GM18909 (cell line): Measurements from ENCODE around the gene MUC22.
"Not testable (repeated sequence)": the region's sequence is repeated elsewhere in the genome, so short reads cannot be mapped to it uniquely, and the experiment has no call there.

Experiments used
- ATAC-seq: cut with Tn5 transposase; IDR thresholded peaks from one replicate; pipeline ENCODE4 v1.9.1; 2021; ENCODE audit warnings: mild to moderate bottlenecking; ENCODE audit not compliant: unreplicated experiment, poor library complexity

The MUC22 gene

DNA sequence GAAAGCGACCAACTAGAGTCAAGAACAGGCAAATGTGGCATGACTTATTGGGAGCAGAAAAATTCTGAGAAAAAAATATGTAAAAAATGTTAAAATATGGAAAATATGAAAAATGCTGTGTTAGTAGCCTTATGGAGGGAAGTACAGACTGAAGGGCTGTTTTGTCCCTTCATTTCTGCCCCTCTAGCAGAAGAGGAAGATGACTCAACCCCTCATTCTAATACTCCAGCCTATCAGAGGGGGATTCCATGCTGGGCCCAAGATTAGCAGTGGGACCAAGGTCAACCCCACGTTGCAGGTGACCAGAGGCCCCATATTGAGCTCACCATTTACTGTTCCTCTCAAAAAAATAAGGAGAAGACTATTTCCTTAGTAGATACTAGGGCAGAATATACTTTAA is 18.4 kb upstream of the MUC22 start:
- no peak for ATAC-seq

DNA sequence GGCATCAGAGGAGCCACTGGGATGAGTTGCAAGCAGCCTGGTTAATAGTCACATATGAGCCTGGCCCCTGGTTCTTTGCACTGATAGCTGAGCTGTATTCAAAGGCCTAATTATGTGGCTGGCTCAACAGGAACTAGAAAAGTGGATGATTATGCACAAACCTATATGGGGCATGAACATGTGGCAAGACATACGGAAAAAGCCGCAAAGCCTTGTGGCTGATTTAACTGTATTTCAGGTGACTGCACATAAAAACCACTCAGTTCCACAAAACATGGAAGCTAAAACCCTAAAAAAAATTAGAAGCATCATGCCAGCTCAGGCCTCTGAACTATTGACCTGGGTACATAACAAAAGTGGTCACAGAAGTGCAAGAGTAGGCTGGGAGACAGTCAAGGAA is 13.0 kb upstream of the MUC22 start:
- no peak for ATAC-seq

DNA sequence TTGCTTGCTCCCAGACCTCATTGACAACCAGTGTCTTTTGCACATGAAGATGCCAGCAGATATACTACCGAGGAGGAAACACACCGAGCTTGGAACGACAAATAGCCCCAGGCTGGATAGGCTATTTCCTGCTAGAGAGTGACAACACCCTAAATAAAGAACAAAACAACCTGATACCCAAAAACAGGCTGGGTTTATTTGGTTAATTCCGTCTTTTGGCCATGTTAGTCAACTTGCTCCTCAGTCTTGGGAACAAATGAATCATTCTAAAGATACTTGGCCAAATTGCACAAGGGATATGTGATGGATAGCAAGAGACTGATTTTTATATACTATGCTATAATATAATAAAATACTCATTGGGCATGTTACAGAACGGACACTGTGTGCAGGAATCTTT is 11.5 kb upstream of the MUC22 start:
- no peak for ATAC-seq

DNA sequence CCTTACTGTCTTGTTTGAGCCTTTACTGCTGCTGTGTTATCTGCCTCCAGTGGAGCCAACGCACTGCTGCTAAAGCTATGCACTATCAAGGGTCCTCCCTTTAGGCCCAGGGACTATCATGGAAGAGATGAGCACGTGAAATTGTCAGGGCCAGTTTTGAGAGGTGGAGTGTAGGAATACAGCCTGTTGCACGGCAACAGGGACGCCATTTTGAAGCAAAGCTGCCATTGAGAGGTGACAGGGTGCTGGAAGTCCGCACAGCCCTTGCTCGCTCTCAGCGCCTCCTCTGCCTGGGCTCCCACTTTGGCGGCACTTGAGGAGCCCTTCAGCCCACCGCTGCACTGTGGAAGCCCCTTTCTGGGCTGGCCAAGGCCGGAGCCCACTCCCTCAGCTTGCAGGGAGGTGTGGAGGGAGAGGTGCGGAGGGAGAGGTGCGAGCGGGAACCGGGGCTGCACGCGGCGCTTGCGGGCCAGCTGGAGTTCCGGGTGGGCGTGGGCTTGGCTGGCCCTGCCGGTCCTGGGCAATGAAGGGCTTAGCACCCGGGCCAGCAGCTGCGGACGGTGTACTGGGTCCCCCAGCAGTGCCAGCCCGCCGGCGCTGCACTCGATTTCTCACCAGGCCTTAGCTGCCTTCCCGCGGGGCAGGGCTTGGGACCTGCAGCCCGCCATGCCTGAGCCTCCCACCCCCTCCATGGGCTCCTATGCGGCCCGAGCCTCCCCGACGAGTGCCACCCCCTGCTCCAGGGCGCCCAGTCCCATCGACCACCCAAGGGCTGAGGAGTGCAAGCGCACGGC is 10.0 kb upstream of the MUC22 start:
- not testable (repeated sequence) for ATAC-seq

DNA sequence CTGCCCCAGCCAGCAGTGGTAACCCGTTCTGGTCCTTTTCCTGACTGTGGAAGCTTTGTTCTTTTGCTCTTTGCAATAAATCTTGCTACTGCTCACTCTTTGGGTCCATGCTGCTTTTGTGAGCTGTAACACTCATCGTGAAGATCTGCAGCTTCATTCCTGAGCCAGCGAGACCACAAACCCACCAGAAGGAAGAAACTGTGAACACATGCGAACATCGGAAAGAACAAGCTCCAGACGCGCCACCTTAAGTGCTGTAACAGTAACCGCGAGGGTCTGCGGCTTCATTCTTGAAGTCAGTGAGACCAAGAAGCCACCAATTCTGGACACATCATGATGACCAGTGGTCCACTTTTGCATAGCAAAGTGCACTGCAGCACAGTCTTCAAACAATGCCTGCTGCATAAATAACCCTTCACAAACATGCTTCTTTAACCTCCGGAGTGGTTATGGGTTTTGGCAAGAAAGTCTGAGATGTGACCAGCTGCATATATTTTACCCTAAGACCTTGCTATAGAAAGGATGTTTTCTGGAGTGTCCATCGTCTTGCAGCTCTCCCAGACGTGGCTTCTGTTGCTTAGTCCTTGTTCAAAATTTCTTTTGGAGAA is 8.9 kb upstream of the MUC22 start:
- ATAC-seq: no peak

DNA sequence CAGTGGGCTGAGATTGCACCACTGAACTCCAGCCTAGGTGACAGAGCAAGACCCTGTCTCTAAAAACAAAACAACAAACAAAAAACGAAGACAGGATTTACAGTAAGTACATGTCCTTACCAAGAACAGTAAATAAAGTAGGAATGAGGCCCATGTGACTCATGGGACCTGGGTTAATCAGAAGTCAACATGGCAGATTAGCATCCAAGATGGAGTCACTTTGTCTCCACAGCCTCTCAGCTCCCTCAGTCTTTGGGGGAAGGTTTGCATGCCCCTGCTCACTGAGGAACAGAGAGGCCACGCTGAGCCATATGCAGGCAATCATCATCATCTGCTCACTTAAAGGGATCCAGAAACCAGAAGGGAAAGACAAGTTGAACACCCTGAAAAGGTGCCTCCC is 7.8 kb upstream of the MUC22 start:
- no peak for ATAC-seq

DNA sequence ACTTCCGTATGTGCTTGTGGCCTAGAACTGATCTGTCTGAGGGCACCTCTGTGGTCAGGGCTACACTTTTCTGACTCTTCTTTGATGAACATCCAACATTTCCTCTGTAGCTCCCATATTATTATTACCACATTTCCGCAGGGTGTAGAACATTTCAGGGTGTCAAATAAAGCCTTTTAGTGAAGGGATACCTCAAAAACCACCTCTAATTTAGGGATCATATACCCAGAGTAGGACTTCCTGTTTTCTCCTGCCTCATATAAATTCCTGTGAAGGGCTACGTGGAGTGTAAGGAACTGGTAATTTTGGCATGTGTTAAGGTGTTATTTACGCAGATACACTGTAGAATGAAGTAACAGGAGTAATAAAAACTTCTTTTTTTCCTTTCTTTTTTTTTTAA is 5.5 kb upstream of the MUC22 start:
- ATAC-seq: no peak

DNA sequence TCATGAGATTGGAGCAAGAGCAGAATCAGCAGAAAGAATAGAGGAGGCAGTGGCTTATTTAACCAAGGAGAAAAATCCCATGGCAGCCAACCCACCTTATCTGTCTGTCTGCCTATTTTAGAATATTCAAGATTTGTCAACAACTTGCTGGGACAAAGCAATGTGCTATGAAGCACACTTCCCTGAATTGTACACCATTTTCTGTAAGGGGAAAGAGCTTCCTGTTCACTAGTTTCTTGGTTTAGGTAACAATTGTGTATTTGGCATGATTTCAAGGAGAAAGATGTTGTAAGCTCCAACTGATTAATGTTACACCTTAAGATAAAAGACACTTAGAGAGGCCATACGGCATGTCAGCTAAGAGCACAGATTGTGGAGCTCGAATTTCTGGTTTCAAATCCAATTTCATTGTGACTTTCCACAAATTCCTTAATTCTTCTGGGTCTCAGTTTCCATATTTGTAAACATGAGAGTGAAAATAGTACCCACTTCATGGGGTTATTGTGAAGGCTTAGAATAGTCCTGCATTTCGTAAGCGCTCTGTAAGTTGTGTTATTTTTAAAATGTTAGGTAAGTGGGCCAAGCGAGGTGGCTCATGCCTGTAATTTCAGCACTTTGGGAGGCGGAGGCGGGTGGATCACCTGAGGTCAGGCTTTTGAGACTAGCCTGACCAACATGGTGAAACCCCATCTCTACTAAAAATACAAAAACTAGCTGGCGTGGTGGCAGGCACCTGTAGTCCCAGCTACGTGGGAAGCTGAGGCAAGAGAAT is 4.8 kb upstream of the MUC22 start:
- ATAC-seq: no peak

DNA sequence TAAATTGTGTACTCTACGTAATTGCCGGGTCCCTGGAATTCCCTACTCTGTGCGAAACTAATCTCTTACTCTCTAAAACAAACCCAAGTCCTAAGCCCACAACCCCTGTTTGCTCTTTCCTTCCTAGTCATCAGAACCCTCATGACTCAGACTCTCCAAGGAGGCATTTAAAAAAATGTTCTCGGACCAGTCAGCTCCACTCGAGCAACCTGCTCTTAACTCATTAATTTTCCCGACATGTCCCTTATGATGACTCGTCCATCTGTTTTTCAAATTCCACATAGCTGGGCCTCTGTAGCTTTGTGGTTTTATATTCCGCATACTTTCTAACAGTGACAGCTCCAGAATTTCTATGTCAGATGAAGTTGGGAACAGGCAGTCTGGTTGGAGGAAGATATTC is 2.6 kb upstream of the MUC22 start:
- no peak for ATAC-seq

DNA sequence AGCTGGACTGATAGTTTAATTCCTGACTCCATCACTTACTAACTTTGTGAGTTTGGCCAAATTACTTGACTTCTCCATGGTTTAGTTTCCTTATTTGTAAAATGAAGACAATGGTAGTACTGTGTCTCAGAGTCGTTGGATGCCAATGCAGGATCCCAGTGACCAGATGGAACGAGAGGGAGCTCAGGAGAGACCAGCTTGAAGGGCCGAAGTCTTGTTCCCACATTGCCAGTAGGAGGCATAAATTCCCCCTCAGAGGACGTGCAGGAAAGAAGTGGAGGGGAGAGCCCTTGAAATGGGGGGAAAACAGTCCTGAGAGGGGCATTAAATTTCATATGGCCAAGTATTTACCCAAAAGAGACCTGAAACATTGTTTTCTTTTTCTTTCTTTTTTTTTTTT is 2.1 kb upstream of the MUC22 start:
- no peak for ATAC-seq

DNA sequence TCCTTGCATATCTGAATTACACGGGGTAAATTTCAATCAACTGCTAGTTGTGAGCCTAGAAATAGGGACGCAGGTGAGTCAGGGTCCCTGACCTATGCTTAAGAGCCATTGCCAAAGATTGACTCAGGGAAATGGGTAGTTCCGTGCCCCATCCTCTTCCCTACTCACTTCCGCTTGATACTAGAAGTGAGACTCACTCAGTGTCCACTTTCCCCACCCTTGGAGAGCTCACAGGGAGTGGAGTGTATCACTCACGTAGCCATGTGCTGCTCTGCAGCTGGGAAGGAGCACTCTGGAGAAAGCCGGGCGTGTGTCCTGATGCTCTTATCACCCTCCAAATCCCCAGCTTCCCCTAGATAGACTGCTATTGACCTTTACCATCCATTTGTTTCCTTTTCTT is 543 bp upstream of the MUC22 start:
- ATAC-seq: no peak

DNA sequence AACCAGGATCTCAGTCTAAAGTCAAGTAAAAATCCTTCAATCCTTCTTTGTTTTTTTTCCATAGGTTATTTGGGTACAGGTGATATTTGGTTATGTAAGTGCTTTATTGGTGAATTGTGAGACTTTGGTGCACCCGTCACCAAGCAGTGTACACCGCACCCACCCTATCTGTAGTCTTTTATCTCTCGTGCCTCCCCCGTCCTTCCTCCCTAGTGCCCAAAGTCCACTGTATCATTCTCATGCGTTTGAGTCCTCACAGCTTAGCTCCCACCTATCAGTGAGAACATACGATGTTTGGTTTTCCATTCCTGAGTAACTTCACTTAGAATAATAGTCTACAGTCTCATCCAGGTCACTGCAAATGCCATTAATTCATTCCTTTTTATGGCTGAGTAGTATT is 879 bp downstream of the MUC22 start:
- ATAC-seq: no peak

DNA sequence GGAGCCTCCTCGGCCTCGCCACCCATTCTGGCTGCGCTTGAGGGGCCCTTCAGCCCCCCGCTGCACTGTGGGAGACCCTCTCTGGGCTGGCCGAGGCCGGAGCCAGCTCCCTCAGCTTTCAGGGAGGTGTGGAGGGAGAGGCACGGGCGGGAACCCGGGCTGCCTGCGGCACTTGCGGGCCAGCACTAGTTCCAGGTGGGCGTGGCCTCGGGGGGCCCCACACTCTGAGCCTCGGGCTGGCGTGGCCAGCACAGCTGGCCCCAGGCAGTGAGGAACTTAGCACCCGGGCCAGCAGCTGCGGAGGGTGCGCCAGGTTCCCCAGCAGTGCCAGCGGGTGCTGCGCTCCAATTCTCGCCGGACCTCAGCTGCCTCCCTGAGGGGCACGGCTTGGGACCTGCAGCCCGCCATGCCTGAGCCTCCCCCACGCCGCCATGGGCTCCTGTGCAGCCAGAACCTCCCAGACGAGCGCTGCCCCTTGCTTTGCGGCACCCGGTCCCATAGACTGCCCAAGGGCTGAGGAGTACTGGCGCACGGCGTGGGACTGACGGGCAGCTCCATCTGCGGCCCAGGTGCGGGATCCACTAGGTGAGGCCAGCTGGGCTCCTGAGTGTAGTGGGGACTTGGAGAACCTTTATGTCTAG is 6.5 kb downstream of the MUC22 start:
- ATAC-seq: no peak

DNA sequence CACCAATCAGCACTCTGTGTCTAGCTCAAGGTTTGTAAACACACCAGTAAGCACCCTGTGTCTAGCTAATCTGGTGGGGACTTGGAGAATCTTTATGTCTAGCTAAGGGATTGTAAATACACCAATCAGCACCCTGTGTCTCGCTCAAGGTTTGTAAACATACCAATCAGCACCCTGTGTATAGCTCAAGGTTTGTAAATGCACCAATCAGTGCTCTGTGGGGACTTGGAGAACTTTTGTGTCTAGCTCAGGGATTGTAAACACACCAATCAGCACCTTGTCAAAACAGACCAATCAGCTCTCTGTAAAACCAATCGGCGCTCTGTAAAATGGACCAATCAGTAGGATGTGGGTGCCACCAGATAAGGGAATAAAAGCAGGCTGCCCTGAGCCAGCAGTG is 7.2 kb downstream of the MUC22 start:
- ATAC-seq: not testable (repeated sequence)

DNA sequence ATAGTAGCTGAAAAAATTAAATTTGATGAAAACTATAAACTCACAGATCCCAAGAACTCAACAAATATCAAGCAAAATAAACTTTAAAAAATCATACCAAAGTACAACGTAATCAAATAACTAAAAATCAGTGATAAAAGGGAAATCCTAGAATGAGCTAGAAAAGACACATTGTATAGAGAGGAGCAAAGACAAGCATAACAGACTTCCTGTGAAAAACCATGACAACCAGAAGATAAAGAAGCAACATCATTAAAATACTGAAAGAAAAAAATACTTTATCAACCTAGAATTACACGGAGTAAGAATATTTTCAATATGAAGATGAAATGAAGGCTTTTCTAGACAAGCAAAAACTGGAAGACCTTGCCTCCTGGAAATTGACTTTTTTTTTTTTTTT is 9.8 kb downstream of the MUC22 start:
- no peak for ATAC-seq

DNA sequence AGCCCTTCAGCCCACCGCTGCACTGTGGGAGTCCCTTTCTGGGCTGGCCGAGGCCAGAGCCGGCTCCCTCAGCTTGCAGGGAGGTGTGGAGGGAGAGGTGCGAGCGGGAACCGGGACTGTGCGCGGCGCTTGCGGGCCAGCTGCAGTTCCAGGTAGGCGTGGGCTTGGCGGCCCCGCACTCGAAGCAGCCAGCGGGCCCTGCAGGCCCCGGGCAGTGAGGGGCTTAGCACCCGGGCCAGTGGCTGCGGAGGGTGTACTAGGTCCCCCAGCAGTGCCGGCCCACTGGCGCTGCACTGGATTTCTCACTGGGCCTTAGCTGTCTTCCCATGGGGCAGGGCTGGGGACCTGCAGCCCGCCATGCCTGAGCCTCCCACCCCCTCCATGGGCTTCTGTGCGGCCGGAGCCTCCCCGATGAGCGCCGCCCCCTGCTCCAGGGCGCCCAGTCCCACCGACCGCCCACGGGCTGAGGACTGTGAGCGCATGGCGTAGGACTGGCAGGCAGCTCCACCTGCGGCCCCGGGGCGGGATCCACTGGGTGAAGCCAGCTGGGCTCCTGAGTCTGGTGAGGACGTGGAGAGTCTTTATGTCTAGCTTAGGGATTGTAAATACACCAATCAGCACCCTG is 10.5 kb downstream of the MUC22 start:
- ATAC-seq: not testable (repeated sequence)

DNA sequence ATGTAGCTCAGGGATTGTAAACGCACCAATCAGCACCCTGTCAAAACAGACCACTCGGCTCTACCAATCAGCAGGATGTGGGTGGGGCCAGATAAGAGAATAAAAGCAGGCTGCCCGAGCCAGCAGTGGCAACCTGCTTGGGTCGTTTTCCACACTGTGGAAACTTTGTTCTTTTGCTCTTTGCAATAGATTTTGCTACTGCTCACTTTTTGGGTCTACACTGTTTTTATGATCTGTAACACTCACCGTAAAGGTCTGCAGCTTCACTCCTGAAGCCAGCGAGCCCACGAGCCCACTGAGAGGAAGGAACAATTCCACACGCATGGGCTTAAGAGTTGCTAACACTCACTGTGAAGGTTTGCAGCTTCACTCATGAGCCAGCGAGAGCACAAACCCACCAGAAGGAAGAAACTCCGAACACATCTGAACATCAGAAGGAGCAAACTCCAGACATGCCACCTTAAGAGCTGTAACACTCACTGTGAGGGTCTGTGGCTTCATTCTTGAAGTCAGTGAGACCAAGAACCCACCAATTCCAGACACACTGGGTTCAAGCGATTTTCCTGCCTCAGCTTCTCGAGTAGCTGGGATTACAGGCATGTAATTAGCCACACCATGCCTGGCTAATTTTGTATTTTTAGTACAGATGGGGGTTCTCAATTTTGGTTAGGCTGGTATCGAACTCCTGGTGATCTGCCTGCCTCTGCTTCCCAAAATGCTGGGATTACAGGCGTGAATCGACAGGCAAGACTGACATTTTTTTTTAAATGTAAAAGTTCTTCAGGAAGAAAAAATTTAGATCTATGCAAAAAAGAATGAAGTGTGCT is 11.6 kb downstream of the MUC22 start:
- ATAC-seq: not testable (repeated sequence)

DNA sequence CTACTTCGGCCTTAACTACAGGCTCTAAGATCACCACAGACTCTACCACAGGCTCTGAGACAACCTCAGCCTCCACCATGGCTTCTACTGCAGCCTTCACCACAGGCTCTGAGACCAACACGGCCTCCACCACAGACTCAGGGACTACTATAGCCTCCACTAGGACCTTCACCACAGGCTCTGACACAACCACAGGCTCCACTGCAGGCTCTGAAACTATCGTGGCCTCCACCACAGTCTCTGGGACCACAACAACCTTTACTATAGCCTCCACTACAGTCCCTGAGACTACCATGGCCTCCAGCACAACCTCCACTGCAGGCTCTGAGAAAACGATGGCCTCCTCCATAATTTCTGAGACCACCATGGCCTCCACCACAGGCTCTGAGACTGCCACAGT is 15.3 kb downstream of the MUC22 start:
- no peak for ATAC-seq

DNA sequence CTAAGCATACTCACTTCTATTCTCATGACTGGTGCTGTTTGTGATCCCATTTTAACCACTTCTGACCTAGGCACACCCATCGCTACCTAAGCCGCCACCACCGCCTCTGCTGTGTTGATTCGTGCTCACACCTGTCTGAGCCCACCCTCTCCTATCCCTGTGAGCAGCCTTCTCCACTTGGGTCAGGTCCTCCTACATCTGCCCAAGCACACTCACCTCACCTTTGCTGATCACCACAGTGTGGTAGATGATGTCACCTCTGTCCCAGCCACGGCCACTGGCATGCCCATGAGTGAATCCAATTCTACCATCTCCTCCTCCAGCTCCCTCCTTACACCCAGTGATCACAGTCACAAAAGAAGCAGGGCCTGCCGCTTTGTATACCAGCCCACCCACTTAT is 20.8 kb downstream of the MUC22 start:
- no peak for ATAC-seq

DNA sequence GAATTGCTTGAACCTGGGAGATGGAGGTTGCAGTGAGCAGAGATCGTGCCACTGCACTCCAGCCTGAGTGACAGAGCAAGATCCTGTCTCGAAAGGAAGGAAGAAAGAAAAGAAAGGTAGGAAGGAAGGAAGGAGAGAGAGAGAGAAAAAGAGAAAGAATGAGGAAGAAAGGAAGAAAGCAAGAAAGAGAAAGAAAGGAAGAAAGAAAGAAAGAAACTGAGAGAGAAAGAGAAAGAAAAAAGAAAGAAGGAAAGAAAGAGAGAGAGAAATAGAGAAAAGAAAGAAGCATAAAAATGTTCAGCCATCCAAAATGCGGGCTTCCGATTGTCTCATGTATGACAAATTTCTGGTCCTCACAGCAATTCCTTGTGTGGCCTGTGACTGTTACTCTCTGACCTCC is 22.8 kb downstream of the MUC22 start:
- no peak for ATAC-seq
